SK-N-SH (cell line): ENCODE measurements around the gene AK2. TPM values are rescaled to one million over a fixed set of nuclear protein-coding genes. Genes with fewer than 3 reads are reported as not detected.

Experiments used
- CTCF ChIA-PET: fragments of 300-600, 350-600 bp; formaldehyde crosslinking; extraction: SDS; loops from one replicate; lab custom pipeline; 2021; lab: Yijun Ruan, JAX
- POLR2A ChIA-PET: fragments of 350-600 bp; sonication (Branson Sonifier 250); formaldehyde crosslinking; extraction: SDS; loops from one replicate; lab custom pipeline; 2020; ENCODE audit warnings: antibody characterized with exemption, inconsistent platforms; lab: Yijun Ruan, JAX
- DNase-seq: peaks from one replicate; pipeline ENCODE4 v3.0.0; 2012
- H2AFZ ChIP-seq: fragments of 200-600 bp; sonication (generic); 2 replicates; pipeline ENCODE4 v1.8.1; 2016; ENCODE audit warnings: antibody characterized with exemption, mild to moderate bottlenecking, low read depth
- H3F3A ChIP-seq: fragments of 200-600 bp; sonication (generic); replicated peaks from 2 replicates; pipeline ENCODE3; 2016; ENCODE audit warnings: antibody characterized with exemption, mild to moderate bottlenecking; ENCODE audit not compliant: insufficient read depth
- H3K27ac ChIP-seq, 2 experiments: fragments of 200-500 bp in 1 of 2; fragments of 200-600 bp in 1 of 2; sonication (Bioruptor generic) in 1 of 2; sonication (generic), shearing (Covaris generic) in 1 of 2; 2 replicates each; pipeline versions ENCODE4 v1.5.1 to v1.6.1; 2014 to 2016; ENCODE audit warnings: low read depth in 2 of 2, inconsistent platforms in 1 of 2, low read length in 1 of 2, mild to moderate bottlenecking in 1 of 2, mixed read lengths in 1 of 2
- H3K27me3 ChIP-seq: fragments of 200-600 bp; sonication (generic), shearing (Covaris generic); 2 replicates; pipeline ENCODE4 v1.6.1; 2016; ENCODE audit warnings: mixed run types; ENCODE audit not compliant: insufficient read depth
- H3K36me3 ChIP-seq, 2 experiments: fragments of 200-500 bp in 1 of 2; fragments of 200-600 bp in 1 of 2; sonication (Bioruptor generic) in 1 of 2; sonication (generic) in 1 of 2; replicated peaks in 1 of 2; 2 replicates each; pipeline versions ENCODE3 to v1.5.1; 2014 to 2016; ENCODE audit warnings: low read length in 1 of 2, mild to moderate bottlenecking in 1 of 2; ENCODE audit not compliant: insufficient read depth in 2 of 2, control insufficient read depth in 1 of 2
- H3K4me1 ChIP-seq, 2 experiments: fragments of 200-500 bp in 1 of 2; fragments of 200-600 bp in 1 of 2; sonication (Bioruptor generic) in 1 of 2; sonication (generic), shearing (Covaris generic) in 1 of 2; 2 replicates each; pipeline versions ENCODE4 v1.5.1 to v1.6.1; 2014 to 2016; ENCODE audit warnings: low read depth in 1 of 2, low read length in 1 of 2, mixed run types in 1 of 2; ENCODE audit not compliant: insufficient read depth in 2 of 2, control insufficient read depth in 1 of 2
- H3K4me2 ChIP-seq: fragments of 200-600 bp; sonication (generic), shearing (Covaris generic); 2 replicates; pipeline ENCODE4 v1.6.1; 2017; ENCODE audit warnings: mixed run types
- H3K4me3 ChIP-seq, 2 experiments: fragments of 200-500 bp in 1 of 2; fragments of 200-600 bp in 1 of 2; sonication (Bioruptor generic) in 1 of 2; sonication (generic), shearing (Covaris generic) in 1 of 2; 2 replicates each; pipeline versions ENCODE4 v1.5.1 to v1.8.1; 2014 to 2016; ENCODE audit warnings: low read depth in 2 of 2, inconsistent platforms in 1 of 2, low read length in 1 of 2, mild to moderate bottlenecking in 1 of 2, mixed read lengths in 1 of 2, moderate library complexity in 1 of 2
- H3K79me2 ChIP-seq: fragments of 200-600 bp; sonication (generic); 2 replicates; pipeline ENCODE4 v1.8.1; 2017; ENCODE audit warnings: mild to moderate bottlenecking; ENCODE audit not compliant: insufficient read depth
- H3K9ac ChIP-seq: fragments of 200-600 bp; sonication (generic); 2 replicates; pipeline ENCODE4 v1.6.1; 2017; ENCODE audit warnings: mixed run types
- H3K9me2 ChIP-seq: fragments of 200-600 bp; sonication (generic); 2 replicates; pipeline ENCODE4 v1.6.1; 2017; ENCODE audit warnings: mixed run types
- H3K9me3 ChIP-seq: fragments of 200-600 bp; sonication (generic); 2 replicates; pipeline ENCODE4 v1.6.1; 2017; ENCODE audit warnings: mixed run types, mild to moderate bottlenecking, moderate library complexity
- H4K20me1 ChIP-seq: fragments of 200-600 bp; sonication (generic); 2 replicates; pipeline ENCODE4 v1.6.1; 2017; ENCODE audit warnings: mild to moderate bottlenecking, mixed run types; ENCODE audit not compliant: insufficient read depth
- MXI1 ChIP-seq: IDR thresholded peaks from 2 replicates; pipeline ENCODE4 v1.6.1; 2012; ENCODE audit warnings: mild to moderate bottlenecking, low read depth, low read length, improper control_type of control experiment
- POLR2AphosphoS5 ChIP-seq: IDR thresholded peaks from 2 replicates; pipeline ENCODE4 v1.6.1; 2012; ENCODE audit warnings: low read depth, low read length
- RXRA ChIP-seq: IDR thresholded peaks from 2 replicates; pipeline ENCODE4 v1.4.0; 2012; ENCODE audit warnings: low read depth, mild to moderate bottlenecking, borderline replicate concordance
- TCF12 ChIP-seq: IDR thresholded peaks from 2 replicates; pipeline ENCODE4 v1.4.0; 2012
- TEAD4 ChIP-seq: IDR thresholded peaks from 2 replicates; pipeline ENCODE4 v1.4.0; 2012; ENCODE audit warnings: mild to moderate bottlenecking, borderline replicate concordance; ENCODE audit not compliant: insufficient read depth
- polyA plus RNA-seq, 3 experiments: library from polyadenylated mRNA; depleted of rRNA; stranded (reverse); fragments of >200 nt; gene quantifications; 2 replicates each; pipeline ENCODE4 v1.2.3, GENCODE V29; 2012
- TF ChIP-seq, protein P1 (sequence below): IDR thresholded peaks from 2 replicates; pipeline ENCODE4 v1.6.1; 2012; ENCODE audit warnings: mild to moderate bottlenecking, low read depth, low read length, moderate library complexity
- TF ChIP-seq, protein P2 (sequence below): fragments of 200-600 bp; sonication (generic); IDR thresholded peaks from 2 replicates; pipeline ENCODE4 v1.6.1; 2017; ENCODE audit warnings: antibody characterized with exemption, mild to moderate bottlenecking, moderate library complexity
- TF ChIP-seq, protein P3 (sequence below): IDR thresholded peaks from 2 replicates; pipeline ENCODE4 v1.4.0; 2012; ENCODE audit warnings: low read depth, borderline replicate concordance
- TF ChIP-seq, protein P4 (sequence below): IDR thresholded peaks from 2 replicates; pipeline ENCODE4; 2012

Gene AK2
- polyA plus RNA-seq, 1 of the 3 experiments (the other 2 are of a cell fraction): 191 TPM

DNA sequence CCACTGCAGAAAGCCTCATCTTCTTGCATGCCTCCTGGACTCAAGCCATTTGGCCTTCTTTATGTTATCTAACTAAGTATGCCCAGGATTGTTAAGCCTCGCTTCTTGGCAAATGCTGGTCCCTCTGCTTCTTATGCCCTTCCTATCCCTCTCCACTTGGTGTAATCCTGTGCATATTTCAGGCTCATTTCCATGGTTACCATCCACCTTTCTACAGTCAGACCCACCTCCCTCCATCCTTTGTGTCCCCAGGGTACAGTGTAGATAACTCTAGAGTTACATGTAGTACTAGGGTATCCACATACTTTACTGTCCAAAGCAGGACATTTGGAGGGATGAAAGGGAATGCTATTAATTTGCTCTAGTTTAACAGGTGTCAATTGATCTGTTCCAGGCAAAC is 65.5 kb downstream of the AK2 start (continued):
- TF ChIP-seq, protein P1, sequence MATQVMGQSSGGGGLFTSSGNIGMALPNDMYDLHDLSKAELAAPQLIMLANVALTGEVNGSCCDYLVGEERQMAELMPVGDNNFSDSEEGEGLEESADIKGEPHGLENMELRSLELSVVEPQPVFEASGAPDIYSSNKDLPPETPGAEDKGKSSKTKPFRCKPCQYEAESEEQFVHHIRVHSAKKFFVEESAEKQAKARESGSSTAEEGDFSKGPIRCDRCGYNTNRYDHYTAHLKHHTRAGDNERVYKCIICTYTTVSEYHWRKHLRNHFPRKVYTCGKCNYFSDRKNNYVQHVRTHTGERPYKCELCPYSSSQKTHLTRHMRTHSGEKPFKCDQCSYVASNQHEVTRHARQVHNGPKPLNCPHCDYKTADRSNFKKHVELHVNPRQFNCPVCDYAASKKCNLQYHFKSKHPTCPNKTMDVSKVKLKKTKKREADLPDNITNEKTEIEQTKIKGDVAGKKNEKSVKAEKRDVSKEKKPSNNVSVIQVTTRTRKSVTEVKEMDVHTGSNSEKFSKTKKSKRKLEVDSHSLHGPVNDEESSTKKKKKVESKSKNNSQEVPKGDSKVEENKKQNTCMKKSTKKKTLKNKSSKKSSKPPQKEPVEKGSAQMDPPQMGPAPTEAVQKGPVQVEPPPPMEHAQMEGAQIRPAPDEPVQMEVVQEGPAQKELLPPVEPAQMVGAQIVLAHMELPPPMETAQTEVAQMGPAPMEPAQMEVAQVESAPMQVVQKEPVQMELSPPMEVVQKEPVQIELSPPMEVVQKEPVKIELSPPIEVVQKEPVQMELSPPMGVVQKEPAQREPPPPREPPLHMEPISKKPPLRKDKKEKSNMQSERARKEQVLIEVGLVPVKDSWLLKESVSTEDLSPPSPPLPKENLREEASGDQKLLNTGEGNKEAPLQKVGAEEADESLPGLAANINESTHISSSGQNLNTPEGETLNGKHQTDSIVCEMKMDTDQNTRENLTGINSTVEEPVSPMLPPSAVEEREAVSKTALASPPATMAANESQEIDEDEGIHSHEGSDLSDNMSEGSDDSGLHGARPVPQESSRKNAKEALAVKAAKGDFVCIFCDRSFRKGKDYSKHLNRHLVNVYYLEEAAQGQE: no peak
- TF ChIP-seq RXRA (no peak), POLR2AphosphoS5 (no peak)

DNA sequence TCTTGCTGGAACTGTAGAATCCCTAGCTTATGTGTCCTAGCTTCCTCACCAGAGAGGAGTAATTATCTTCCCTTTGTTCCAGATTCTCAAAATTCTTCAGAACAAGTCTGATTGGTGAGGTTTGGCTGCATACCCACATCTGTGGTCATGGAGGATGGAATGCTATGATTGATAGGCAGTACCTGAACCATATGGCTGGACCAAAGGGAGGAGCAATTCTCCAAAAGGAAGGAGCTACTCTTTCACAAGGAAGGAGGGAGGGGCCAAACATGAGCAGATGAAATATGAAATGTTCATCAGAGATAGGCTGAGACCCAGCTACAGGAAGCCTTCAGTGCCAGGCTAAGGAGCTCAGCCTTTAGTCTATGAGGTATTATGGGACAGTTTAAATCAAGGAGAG is 67.1 kb downstream of the AK2 start:
- no peaks in the 10 kb centered on the region for H4K20me1 ChIP-seq
- H3K9ac ChIP-seq: no peak overlapping the region
- no peak overlapping the region for H3K4me2 ChIP-seq
- peaks cover 4 to 10% of the 10 kb centered on the region in 2 experiments; a peak in 3 of 4 replicates for H3K4me1 ChIP-seq
- no peaks in the 10 kb centered on the region for H3K9me2 ChIP-seq
- no peak for DNase-seq
- ChIA-PET POLR2A (interaction anchor here (0.6 kb wide), 1 partner anchor 61 kb away, joined by 3 read pairs; no protein-coding TSS in a partner anchor), CTCF (interaction anchor here (1.2 to 2.4 kb wide), 4 partner anchors 16 to 93 kb away, joined by 3 to 9 read pairs (median 4); no protein-coding TSS in a partner anchor)
- H3K4me3 ChIP-seq: no peak overlapping the region
- H3K9me3 ChIP-seq: no peaks in the 10 kb centered on the region
- no peak overlapping the region for H3K27ac ChIP-seq
- H3K36me3 ChIP-seq: no peaks in the 10 kb centered on the region
- TF ChIP-seq, protein P2, sequence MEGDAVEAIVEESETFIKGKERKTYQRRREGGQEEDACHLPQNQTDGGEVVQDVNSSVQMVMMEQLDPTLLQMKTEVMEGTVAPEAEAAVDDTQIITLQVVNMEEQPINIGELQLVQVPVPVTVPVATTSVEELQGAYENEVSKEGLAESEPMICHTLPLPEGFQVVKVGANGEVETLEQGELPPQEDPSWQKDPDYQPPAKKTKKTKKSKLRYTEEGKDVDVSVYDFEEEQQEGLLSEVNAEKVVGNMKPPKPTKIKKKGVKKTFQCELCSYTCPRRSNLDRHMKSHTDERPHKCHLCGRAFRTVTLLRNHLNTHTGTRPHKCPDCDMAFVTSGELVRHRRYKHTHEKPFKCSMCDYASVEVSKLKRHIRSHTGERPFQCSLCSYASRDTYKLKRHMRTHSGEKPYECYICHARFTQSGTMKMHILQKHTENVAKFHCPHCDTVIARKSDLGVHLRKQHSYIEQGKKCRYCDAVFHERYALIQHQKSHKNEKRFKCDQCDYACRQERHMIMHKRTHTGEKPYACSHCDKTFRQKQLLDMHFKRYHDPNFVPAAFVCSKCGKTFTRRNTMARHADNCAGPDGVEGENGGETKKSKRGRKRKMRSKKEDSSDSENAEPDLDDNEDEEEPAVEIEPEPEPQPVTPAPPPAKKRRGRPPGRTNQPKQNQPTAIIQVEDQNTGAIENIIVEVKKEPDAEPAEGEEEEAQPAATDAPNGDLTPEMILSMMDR: no peak
- TF ChIP-seq TEAD4: no peak
- TF ChIP-seq, protein P3, sequence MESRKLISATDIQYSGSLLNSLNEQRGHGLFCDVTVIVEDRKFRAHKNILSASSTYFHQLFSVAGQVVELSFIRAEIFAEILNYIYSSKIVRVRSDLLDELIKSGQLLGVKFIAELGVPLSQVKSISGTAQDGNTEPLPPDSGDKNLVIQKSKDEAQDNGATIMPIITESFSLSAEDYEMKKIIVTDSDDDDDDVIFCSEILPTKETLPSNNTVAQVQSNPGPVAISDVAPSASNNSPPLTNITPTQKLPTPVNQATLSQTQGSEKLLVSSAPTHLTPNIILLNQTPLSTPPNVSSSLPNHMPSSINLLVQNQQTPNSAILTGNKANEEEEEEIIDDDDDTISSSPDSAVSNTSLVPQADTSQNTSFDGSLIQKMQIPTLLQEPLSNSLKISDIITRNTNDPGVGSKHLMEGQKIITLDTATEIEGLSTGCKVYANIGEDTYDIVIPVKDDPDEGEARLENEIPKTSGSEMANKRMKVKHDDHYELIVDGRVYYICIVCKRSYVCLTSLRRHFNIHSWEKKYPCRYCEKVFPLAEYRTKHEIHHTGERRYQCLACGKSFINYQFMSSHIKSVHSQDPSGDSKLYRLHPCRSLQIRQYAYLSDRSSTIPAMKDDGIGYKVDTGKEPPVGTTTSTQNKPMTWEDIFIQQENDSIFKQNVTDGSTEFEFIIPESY: no peak
- peak; percentile 19; the same call in 1 of the 2 replicates for TF ChIP-seq TCF12
- TF ChIP-seq RXRA: no peak
- TF ChIP-seq, protein P4, sequence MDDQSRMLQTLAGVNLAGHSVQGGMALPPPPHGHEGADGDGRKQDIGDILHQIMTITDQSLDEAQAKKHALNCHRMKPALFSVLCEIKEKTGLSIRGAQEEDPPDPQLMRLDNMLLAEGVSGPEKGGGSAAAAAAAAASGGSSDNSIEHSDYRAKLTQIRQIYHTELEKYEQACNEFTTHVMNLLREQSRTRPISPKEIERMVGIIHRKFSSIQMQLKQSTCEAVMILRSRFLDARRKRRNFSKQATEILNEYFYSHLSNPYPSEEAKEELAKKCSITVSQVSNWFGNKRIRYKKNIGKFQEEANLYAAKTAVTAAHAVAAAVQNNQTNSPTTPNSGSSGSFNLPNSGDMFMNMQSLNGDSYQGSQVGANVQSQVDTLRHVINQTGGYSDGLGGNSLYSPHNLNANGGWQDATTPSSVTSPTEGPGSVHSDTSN: peak; percentile 55; the same call in 1 of the 2 replicates
- no peak for TF ChIP-seq MXI1
- H3K79me2 ChIP-seq: no peaks in the 10 kb centered on the region
- H2AFZ ChIP-seq: 0 out of 2 replicates have a peak overlapping the region, but pooled peaks have one; percentile 42
- H3K27me3 ChIP-seq: no peaks in the 10 kb centered on the region
- H3F3A ChIP-seq: peaks cover 18% of the 10 kb centered on the region
